Inferior parietal cortex (tissue), 1 donor: ENCODE data around the gene TRIL.
A peak's percentile ranks its signal among the peaks of the same experiment; 100 is the strongest.

ENCODE experiments used
- DNase-seq: peaks from one replicate; pipeline ENCODE4 v3.0.0-alpha.2; 2016; ENCODE audit errors: extremely low spot score

TRIL gene

DNA sequence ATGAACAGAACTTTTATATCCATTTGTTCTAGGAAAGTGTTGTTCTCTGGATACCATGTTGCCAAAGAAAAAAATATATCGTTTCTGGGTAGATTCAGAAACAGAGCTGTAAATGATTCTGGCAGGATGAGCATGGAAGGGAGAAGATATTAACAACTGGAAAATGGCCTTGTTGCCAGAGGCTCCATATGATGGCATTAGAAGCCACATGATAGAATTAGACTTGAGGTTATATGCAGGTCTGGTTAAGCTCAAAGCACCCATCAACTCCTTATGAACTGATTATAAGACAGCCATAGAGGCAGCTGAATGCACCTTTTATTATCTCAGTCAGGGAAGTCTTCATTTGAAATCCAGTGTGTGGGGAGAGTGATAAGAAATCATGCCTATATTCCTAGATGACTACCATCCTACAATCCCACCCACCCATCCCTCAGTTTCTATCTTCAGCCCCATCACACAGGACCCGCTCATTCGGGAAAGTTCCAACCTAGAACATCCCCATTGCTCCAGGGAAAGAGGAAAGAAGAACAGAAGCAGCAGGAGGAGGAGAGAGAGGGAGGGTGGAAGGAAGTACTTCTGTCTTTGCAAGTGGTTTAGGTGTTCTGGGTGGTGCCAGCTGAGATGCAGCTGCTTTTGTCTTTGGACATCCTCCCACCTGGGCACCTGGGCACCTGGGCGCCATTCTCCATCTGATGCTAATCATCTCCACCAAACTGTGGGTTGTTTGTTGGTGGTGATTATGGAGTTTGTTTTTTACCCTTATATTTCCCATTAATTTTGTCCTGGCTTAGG lies 25.5 kb upstream of the TRIL start:
- no peak for DNase-seq

DNA sequence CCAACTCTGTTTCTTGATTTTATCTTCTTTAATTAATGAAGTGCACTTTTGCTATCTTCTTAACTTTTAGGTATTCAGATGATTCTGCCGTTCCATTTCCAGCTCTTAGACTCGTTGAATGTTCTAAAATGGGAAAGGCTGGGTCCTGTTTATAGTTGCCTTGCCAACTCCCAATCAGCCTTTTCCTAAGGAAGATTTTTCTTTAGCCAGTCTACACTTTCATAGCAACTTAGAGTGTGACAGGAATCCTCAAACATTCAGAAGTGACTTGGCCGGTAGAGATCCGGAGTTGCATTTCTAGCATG lies 23.0 kb upstream of the TRIL start:
- DNase-seq, result peak; percentile 44

DNA sequence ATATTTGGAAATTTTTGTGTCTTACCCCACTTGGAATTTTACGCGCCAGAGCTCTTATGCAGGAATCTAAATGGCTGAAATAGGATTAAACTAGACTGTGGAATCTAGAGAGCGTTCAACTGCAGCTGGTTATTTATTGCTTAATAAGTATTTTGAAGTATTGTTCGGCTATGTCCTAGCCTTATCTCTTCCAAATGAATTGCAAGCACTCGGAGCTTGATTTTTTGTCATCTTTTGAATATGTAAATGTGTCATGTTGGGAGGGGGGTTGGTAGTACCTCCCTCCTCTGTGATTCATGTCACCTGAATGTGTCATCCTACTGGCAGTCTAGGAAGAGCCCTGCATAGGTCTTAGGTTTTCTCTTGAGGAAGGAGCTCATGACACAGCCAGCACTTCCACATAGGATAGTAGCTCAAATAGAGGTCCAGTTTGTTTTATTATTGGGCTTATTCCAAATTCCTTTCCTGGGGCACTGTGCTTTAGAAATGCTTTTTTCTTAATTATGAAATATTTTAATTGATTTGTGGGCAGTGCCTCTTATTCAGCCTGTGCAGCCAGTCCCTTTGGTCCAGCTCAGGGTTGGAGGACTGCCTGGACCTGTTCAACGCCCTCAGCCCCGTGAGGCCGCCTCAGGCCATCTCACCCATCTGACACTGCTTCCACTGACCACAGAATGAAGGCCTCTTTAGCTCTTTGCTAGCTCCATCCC lies 22.5 kb upstream of the TRIL start:
- DNase-seq, result no peak

DNA sequence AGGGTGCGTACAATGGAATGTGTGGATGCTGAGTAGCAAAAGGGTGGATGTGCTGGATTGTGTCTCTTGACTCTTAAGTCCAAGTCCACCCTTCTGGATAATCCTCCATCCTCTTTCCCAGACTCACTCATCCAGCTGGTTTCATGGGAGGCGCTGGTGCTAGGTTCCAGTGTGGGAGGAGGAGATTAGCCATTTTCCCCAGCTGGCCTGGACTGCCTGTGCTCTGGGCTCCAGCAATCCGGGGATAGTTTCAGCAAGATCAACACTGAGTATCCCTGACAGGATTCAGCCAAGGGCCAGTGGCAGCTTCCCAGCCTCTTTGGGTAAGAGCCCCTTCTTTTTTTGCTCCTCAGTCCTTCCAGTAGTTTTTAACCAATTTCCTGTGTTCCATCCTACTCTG lies 21.6 kb upstream of the TRIL start:
- no peak for DNase-seq

DNA sequence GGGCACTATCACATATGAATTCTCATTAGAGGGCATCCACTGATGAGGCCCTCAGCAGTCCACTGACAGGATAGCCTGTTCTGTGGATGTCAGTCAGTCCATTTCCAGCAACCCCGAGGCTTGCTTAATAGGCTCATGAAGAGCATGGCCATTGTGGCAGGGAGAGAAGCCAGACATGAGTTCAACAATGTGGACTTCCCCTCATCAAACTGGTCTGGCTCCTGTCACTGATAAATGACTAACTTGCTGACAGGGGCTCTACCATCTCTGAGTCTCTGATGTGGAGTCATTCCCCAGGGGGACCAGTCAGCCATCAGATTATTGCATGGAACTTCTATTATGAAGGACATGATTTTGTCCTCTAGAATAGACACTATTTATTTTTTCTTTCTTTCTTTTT lies 19.8 kb upstream of the TRIL start:
- DNase-seq, result no peak

DNA sequence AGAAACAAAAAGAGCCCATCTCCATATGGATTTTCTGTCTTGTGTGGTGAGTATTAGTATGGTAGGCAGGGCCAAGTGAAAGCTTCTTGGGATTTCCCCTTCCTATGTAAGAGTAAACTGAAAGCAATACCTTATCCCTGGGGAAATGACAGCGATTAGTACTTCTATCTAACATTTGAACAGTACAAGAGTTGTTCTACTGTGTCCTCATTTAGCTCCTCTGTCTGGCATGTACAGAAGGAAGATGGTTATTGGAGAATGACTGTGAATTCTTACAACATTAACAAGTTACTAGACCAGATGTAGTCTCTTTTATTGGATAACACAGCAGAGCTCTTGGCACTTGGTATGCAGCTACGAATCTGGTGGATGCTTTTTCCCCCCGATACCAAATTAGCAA lies 17.9 kb upstream of the TRIL start:
- DNase-seq, result no peak

DNA sequence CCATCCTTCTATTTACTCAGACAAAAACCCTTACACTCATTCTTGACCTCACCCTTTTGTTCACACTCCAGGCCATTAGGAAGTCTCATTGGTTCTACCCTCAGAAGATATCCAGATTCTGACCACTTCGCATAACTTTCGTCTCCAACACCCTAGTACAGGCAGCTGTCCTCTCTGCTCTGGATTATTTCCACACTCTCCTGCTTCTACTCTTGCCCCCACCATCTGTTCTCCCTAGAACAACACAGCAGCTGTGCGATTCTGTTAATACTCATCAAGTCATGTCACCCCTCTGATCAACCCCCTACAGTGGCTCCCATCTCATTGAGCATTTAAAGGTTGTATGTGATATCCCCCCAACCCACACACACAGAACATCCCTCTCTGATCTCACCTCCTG lies 15.5 kb upstream of the TRIL start:
- no peak for DNase-seq

DNA sequence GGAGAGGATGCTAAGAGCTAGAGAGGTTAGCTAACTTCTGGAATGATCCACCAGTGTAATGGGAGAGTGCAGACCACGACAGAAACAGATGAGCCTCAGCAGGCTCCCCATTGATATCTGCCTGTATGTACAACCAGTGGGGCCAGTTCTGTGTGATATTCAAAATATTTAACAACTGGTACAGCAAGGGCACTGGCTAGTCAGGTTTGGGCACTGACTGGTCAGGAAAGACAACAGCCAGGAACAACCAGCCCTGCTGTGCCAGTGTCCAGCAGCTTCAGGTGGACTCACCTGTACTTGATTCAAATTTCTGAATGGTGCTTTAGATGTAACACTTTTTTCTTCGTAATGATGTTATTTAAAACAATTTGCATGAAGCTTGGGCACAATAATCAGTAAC lies 5.9 kb upstream of the TRIL start:
- no peak for DNase-seq

DNA sequence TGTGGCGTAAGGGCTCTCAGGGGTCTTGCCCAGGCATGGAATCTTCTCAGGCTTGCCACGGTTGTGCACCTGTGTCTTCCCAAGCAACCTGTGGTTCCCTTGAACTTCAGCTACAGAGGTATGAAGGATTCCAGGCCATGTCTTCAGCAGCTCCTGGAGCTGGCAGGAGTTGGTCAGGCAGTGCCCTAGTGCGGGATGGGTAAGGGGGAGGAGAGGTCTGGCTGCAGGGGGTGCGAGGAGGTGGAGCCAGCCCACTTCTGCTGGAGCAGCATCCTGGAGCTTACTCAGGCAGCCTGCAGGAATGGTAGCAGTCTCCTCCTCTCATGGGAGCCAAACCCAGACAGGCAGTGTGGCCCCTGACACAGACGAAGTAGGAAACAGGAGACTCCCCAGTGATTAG lies 3.8 kb upstream of the TRIL start:
- no peak for DNase-seq

DNA sequence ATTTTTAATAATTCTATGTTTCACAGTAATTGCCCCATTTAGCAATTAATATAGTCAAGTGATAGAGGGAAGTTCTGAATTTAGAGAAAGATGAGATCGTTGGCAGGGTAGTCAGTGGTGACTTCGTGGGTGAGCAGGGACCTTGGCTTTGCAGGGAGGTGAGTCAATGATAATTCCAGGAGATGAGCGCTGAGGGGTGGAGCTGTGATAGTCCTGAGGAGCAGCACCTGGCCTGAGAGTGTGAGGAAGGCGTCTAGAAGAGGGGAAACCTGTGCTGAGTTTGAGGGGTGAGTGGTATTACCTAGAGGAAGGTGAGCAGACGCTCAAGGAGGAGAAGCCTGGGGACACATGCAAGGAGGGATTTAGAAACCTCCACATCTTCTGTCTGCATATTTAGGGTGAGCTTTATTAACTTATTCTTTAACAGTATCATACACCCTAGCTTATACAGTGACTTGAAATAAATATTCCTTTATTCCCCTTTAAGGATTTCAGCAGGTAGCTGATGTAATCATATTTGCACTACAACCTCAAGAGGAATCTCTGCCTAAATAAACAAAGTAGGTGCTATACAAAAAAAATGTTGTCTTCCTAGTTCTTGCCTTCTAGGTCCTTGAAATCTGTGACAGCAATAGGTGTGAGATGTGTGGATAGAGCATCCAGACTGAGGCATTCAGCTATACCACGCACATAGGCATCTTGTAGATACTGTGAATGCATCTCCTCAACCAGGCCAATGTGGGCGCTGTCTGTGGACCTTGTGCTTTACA lies 2.1 kb upstream of the TRIL start:
- no peak for DNase-seq

DNA sequence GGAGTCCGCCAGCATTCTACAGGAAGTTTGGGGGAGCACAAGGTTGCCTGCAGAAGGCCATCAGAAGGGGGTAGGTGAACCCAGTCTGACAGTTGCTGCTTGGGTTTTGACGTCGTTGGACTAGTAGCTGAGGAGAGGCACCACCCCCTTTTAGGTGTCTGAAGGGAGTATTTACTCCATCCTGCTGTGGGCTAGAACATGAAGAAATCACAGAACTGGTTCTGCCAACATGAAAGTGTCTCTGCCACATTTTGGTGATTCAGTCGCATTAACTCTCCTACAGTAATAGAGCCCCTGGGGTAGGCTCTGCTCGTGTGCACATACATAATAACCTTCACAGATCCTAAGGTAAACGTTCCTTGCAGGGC lies 834 bp upstream of the TRIL start:
- no peak for DNase-seq

DNA sequence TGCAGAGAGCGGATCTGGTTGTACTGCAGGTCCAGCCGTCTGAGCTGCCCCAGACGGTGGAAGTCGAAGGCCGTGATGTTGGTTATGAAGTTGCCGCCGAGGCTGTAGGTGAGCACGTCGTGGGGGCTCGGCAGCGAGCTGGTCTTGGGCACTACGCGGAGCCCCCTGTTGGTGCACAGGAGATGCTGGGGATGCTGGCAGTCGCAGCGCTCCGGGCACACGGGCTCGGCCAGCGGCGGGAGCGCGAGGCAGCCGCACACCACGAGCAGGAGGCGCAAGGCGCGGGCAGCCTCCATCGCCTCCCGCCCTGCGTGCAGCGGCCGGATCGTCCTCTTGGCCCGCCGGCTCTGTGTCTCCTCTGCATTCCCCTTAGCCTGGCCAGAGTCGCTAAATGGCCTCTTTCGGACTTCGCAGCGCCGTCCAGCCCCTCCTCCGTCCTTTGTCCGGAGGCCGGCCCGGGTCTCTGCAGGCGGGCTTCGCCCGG lies 337 bp downstream of the TRIL start:
- DNase-seq, result no peak

DNA sequence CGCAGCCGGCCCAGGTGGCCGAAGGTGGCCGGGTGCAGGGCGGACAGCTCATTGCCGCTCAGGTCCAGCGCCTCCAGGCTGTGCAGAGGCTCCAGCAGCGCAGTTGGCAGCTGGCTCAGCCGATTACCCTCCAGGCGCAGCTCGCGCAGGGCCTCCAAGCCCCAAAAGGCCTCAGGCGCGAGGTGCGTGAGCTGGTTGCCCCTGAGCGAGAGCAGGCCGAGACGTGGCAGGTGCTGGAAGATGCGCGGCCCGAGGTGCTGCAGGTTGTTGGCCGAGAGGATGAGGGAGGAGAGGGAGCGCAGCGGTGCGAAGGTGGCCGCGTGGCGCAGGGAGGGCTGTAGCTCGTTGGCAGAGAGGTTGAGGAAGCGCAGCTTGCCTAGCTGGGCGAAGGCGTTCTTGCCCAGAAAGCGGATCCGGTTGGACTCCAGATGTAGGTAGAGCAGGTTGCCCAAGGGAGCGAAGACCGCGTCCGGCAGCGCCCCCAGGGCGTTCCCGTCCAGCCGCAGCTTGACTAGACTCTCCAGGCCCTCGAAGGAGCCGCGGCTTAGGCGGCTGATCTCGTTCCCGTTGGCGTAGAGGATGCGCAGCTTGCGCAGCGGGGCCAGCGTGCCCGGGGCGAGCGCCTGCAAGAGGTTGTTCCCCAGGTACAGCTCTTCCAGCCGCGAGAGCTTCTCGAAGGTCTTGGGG lies 923 bp downstream of the TRIL start:
- no peak for DNase-seq

DNA sequence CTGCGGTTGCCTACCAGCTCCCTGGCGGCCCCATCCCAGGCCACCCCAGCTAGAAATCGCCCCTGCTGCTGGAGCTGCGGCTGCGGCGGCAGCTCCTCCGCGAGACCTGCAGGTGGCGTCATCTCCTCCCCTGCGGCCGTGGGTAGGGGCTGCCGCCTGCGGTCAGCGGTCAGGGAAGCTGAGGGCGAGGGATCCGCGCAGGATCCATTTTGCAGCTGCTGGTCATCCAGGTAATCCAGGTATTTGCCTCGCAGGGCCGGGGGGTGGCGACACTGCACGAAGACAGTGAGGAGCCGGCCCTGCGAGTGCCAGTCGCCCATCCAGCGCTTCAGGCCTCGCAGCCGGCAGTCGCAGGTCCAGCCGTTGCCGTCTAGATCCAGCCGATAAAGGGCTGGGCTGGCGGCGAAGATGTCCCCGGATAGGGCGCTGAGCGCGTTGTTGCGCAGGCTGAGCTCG lies 1.5 kb downstream of the TRIL start:
- peak; percentile 15 for DNase-seq

DNA sequence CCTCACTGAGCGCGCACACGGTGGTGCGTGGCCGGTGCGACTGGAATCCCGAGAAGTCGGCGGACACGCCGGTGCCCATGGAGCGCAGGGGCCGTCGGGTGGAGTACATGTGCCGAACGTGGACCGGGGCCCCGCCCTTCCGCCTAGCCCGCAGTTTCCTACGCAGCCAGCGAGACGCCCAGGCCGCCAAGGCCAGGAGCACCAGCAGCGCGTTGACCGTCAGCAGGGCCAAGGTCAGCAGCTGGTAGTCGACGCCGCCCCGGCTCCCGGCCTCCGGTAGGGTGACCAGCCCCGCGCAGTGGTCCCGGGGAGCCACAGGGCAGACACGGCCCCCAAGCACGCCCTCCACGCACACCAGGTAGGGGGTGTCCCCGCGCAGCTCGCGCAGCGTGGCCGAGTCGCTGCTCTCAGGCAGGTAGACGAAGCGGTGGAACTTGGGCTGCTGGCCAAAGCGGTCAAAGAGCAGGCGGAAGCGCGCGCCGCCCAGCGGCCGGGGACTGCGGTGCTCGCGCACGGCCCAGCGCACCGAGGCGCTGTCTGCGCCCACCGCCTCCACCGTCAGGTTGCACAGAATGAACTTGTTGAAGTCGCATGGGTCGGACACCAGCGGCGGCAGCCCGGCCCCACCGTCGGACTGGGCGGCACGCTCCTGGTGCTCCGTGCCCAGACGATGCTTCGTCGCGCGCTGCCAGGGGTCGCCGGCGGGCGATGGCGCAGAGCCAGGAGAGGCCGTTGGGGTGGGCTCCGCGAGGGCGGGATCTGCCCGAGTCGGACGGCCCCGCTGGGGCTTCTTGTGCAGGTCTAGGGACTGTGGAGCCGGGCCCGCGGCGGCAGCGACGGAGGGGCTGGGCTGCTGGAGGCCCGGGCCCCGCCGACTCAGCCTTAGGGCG lies 2.2 kb downstream of the TRIL start:
- DNase-seq, result no peak

DNA sequence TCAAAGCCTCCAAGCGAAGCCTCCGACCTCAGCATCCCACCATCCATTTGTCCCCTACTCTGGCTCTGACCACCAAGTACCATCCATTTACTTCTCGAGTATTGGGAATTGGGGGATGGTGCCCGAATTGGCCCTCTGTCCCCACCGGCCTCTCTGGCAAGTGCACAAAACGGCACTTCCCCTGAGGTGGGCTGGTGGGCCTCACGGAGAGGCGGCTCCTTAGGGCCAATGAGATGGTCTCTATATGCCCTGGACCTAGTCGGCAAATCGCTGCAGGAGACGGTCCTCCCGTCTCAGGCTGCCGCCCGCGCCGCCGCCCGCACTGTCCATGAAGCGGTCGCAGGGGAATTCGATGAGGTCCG lies 2.8 kb downstream of the TRIL start:
- DNase-seq, result no peak

DNA sequence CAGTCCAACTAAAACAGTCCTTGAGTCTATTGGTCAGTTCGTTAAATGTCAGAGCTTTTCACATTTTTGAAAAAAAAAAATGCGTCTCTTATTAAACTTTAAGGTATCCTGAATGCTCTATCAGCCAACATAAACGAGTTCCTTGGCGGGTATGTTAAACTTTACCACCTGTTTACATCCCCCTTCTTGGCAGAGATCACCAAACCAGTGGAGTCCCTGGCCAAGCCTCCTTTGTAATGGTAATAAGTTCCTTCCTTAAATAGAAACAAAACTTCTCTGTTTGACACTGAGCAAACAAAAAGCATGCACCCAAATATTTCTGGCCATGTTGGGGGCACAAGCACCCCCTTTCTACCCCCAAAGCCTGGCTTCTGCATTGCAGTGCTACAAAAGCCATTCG lies 3.2 kb downstream of the TRIL start:
- no peak for DNase-seq

DNA sequence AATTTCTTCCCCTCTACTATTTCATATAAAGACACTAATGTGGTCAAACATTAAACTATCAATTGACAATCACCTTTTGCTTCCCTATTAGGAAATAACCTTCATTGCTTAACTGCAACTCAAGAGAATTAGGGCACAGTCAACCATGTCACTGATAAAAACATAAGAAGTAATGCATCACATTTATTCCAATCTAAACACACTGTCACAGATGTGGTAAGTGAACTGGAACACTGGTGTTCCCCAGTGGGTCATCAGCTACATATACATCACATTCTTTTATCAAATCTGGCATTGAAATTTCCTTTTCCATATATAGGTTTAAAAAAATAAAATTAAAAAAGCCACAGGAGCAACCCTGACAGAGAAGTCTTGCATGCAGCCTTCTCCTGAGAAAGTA lies 3.7 kb downstream of the TRIL start:
- DNase-seq, result no peak

DNA sequence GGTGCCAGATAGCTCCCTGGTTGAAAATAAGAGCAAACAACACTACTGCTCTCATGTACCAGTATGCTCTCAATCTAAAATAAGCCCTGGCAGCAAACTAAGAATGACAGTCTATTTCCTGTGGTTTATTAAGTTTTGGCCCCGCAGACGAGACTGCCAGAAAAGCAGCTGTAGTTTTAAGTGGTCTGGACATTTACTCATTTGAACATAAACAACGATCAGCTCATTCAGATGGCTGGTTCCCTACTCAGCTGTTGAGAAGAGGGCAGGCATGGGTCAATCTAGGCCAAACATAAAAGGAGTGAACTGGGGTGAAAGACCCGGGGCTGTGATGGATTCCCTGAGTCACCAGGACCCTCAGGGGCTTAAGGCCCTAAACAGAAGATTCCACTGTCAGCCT lies 4.5 kb downstream of the TRIL start:
- DNase-seq, result no peak

DNA sequence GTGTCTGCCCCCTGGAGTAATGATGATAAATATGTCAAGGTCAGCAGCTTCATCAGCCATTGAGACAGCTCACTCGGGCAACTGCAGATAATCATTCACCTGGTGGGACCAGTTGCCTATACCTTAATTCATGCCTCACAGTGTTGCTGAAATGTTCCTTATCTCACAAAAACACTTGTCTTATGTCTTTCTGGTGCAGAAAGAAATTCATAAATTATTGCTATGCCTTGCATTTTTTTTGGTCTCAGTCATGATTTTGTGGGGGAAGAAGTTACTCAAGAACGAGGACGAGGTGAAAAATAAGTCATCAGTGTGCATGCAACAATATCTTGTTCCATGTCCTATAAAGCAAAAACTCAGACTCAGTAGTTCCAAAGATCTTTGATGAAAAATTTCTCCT lies 16.0 kb downstream of the TRIL start:
- DNase-seq, result no peak

DNA sequence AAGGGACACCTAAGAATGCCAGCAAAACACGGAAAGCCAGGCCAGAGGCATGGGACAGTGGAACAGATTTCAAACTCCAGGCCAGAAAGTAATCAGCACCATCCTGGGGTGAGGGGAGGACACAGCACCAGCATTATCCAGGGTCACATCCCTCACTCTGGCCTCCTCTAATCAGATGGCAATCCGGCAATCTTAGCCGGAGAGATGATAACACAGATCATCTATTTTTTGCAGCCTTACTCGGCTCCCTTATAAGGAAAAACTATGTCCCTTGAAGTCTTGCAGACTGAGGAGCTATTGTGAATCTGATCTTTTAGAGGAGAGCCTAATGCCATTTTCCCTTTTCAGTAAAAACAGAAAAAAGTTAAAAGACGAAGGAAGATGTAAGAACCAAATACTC lies 16.5 kb downstream of the TRIL start:
- DNase-seq, result no peak
